Natural killer cell (primary cell): ENCODE results near the gene WDR17. TPM values are rescaled to one million over a fixed set of nuclear protein-coding genes. Genes with fewer than 3 reads are reported as not detected.

Experiments
- ATAC-seq, 3 donors: fragments of 150-1000 bp in 2 of 3; fragments of 200-7000 bp in 1 of 3; cut with Tn5 transposase; 1 replicate in 1 of 3; 2 replicates in 2 of 3; pipeline ENCODE4 v1.10.0; 2021; ENCODE audit warnings: mild to moderate bottlenecking in 2 of 3, moderate library complexity in 2 of 3
- DNase-seq, 2 donors: peaks; one replicate each; pipeline versions ENCODE4 v3.0.0 to v3.0.0-alpha.2; 2013 to 2021; ENCODE audit warnings: mixed read lengths in 1 of 2
- H3K27ac ChIP-seq: one replicate; pipeline ENCODE4 v1.5.1; 2013; ENCODE audit warnings: mild to moderate bottlenecking, low read length
- H3K27me3 ChIP-seq: one replicate; pipeline ENCODE4 v1.6.1; 2013; ENCODE audit warnings: low read length; ENCODE audit not compliant: control insufficient read depth, insufficient read depth
- H3K36me3 ChIP-seq: one replicate; pipeline ENCODE4 v1.6.1; 2013; ENCODE audit warnings: low read length; ENCODE audit not compliant: control insufficient read depth, insufficient read depth
- H3K4me1 ChIP-seq: one replicate; pipeline ENCODE4 v1.6.1; 2013; ENCODE audit warnings: low read length; ENCODE audit not compliant: control insufficient read depth, insufficient read depth
- H3K4me3 ChIP-seq: one replicate; pipeline ENCODE4 v1.5.1; 2013; ENCODE audit warnings: low read length
- H3K9me3 ChIP-seq: one replicate; pipeline ENCODE4 v1.6.1; 2013; ENCODE audit warnings: low read length; ENCODE audit not compliant: control insufficient read depth, insufficient read depth
- H3K27ac Mint-ChIP-seq, 2 donors: one replicate each; pipeline ENCODE4 v1.8.0; 2022; ENCODE audit warnings: mild to moderate bottlenecking in 2 of 2, mixed read lengths in 2 of 2, moderate library complexity in 1 of 2
- H3K27me3 Mint-ChIP-seq, 2 donors: one replicate each; pipeline ENCODE4 v1.8.0; 2022; ENCODE audit warnings: low read depth in 2 of 2, mixed read lengths in 2 of 2
- H3K36me3 Mint-ChIP-seq: one replicate; pipeline ENCODE4 v1.8.0; 2022; ENCODE audit warnings: mixed read lengths
- H3K4me1 Mint-ChIP-seq, 2 donors: one replicate each; pipeline ENCODE4 v1.8.0; 2022; ENCODE audit warnings: mixed read lengths in 2 of 2
- H3K4me3 Mint-ChIP-seq: one replicate; pipeline ENCODE4 v1.8.0; 2022; ENCODE audit warnings: mild to moderate bottlenecking, moderate library complexity, mixed read lengths
- H3K9me3 Mint-ChIP-seq, 2 donors: one replicate each; pipeline ENCODE4 v1.8.0; 2022; ENCODE audit warnings: mixed read lengths in 2 of 2
- WGBS: methylation state at CpG from one replicate; pipeline ENCODE4 v1.1.7; 2013; ENCODE audit warnings: missing lambda C conversion rate; ENCODE audit not compliant: insufficient coverage; 5-methylcytosine and 5-hydroxymethylcytosine counted together
- intact Hi-C: fragments of 100-400 bp; cut with micrococcal nuclease; formaldehyde crosslinking; loops from one replicate; pipeline ENCODE4 v1.14.2; 2022
- total RNA-seq, 4 donors: library from RNA; stranded (reverse); fragments of 120-200 nt in 1 of 4; gene quantifications; one replicate each; pipeline versions ENCODE4 v1.2.3 to v1.2.4, GENCODE V29; 2013 to 2022
- TF ChIP-seq, protein P1 (sequence below): fragments of 200-600 bp; IDR thresholded peaks from one replicate; pipeline ENCODE4 v1.8.0; 2022; ENCODE audit warnings: antibody characterized with exemption

Gene WDR17
- total RNA-seq, 3 donors from 2014 or later (not counting 1 experiment from before 2014, with no cell fraction given), result 0.07 to 0.38 (median 0.12) TPM

DNA sequence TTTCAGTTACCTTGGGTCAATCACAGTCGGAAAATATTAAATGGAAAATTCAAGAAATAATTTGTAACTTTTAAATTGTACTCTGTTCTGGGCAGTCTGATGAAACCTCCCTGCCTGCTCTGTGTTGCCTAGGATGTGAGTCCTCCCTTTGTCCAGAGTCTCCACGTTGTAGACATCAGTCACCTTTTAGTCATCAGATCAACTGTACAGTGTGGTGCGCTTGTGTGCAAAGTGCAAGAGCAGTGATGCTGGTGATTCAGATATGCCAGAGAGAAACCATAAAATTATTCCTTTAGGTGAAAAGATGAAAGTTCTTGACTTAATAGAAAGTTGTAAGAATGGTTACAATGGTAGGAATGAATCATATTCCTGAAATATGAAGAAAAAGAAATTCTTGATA is 128.3 kb downstream of the WDR17 start:
- Histone ChIP-seq H3K36me3 (no peaks in the 10 kb centered on the region), H3K27ac (no peak overlapping the region), H3K27me3 (peaks cover 3% of the 10 kb centered on the region), H3K4me3 (no peak overlapping the region), H3K9me3 (no peaks in the 10 kb centered on the region), H3K4me1 (peaks cover 6% of the 10 kb centered on the region)
- Mint-ChIP-seq H3K4me3 (peak overlapping the region; percentile 35), H3K4me1 (peaks cover 9 to 10% of the 10 kb centered on the region in 2 donors), H3K27me3 (peaks cover 20 to 22% of the 10 kb centered on the region in 2 donors), H3K9me3 (no peaks in the 10 kb centered on the region), H3K27ac (no peak overlapping the region), H3K36me3 (no peaks in the 10 kb centered on the region)
- 63% methylated on average over 3 of the region's 3 CpGs for WGBS
- TF ChIP-seq, protein P1, sequence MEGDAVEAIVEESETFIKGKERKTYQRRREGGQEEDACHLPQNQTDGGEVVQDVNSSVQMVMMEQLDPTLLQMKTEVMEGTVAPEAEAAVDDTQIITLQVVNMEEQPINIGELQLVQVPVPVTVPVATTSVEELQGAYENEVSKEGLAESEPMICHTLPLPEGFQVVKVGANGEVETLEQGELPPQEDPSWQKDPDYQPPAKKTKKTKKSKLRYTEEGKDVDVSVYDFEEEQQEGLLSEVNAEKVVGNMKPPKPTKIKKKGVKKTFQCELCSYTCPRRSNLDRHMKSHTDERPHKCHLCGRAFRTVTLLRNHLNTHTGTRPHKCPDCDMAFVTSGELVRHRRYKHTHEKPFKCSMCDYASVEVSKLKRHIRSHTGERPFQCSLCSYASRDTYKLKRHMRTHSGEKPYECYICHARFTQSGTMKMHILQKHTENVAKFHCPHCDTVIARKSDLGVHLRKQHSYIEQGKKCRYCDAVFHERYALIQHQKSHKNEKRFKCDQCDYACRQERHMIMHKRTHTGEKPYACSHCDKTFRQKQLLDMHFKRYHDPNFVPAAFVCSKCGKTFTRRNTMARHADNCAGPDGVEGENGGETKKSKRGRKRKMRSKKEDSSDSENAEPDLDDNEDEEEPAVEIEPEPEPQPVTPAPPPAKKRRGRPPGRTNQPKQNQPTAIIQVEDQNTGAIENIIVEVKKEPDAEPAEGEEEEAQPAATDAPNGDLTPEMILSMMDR, result no peak
- intact Hi-C loops, result no loop called here
- ATAC-seq, result no peak
- DNase-seq, result no peak

DNA sequence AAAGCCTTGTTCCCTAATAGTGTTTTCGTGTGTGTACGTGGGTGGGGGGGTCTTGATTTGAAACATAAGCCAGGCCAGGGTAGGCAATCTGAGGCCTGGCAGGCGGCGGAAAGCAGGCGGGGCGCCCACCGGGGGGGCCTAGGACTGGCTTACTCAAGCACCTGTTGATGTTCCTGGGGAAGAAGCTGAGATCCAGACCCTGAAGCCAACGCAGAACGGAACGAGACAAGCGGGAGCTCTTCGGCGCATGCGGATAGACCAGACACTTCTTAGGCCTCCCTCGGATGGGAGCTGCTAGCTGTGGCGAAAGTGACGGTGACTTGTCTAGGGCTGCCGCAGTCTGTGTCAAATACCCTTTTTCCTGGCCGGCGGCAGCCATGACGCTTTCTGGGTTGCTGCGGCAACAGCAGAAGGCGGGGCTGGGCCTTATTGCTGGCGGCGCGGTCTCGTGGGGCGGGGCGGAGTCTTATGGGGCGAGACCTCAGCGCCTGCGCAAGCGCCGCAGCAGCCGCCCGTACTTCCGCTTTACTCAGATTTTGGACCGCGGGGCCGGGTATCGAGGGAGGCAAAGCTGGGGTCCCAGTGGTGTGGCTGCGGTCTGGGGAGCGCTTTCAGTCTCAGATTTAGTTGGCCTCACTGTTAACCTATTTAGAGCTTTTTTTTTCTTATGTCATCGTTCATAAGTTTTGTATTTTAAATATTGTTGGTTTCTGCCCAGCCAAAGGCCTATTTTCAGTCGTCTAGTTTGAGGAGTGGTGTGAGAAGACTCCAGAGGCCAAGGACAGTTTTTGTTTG is 129.7 kb downstream of the WDR17 start, which contains the start of gene SPATA4:
Gene SPATA4, minus strand, starts transcription at position 402 of the 795 bp plus-strand sequence. Its CDS starts 23 bp downstream, at position 379.
- Histone ChIP-seq H3K27me3 (peaks cover 3% of the 10 kb centered on the region), H3K36me3 (no peaks in the 10 kb centered on the region), H3K27ac (peak within 1 kb of the TSS; percentile 16), H3K4me3 (peak within 1 kb of the TSS; percentile 37), H3K4me1 (peaks cover 6% of the 10 kb centered on the region), H3K9me3 (no peaks in the 10 kb centered on the region)
- Mint-ChIP-seq H3K4me1 (peaks cover 9 to 10% of the 10 kb centered on the region in 2 donors), H3K27me3 (peaks cover 12 to 17% of the 10 kb centered on the region in 2 donors), H3K36me3 (no peaks in the 10 kb centered on the region), H3K27ac (peak within 1 kb of the TSS; percentile 93 to 95), H3K4me3 (peak within 1 kb of the TSS; percentile 92), H3K9me3 (no peaks in the 10 kb centered on the region)
- DNase-seq (peak; percentile 91 to 96), ATAC-seq (peak; percentile 97)
- TF ChIP-seq, protein P1, result no peak
- WGBS, result 1% methylated on average over 45 of the region's 45 CpGs
- intact Hi-C loops, result loop anchor here (1.0 to 5.0 kb wide), 2 partner anchors 124 to 1913 kb away; partner anchors contain the start of genes CEP44, FBXO8 and SPCS3

DNA sequence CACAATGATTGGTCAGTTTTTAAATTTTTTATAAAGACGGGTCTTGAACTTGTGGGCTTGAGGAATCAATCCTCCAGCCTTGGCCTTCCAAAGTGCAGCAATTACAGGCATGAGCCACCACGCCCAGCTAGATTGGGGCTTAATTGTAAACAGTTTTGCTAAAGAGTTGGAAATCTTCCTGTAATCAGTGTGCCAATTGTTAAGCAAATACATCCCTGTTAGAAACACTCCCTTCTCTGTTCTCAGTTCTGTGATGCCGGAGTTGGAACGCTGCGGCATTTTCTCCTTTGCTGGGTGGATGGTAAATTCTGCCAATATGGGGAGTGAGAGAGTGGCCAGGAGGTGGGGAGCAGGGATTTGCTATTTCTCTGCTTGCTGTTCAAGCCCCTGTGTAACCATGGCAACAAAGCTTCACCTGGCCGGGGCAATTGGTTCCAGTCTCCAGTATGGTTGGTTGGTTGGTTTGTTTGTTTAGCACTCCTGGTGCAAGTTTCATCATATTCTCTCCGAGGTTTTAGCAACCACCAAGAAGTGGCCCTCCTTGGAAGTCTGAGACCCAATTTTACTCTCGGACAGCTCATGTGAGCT is 132.8 kb downstream of the WDR17 start:
- Mint-ChIP-seq H3K27ac (no peak overlapping the region), H3K27me3 (peaks cover 10 to 18% of the 10 kb centered on the region in 2 donors), H3K4me3 (no peak overlapping the region), H3K4me1 (peaks cover 9 to 10% of the 10 kb centered on the region in 2 donors), H3K36me3 (no peaks in the 10 kb centered on the region), H3K9me3 (no peaks in the 10 kb centered on the region)
- DNase-seq, result no peak
- peaks cover 6% of the 10 kb centered on the region for H3K4me1 ChIP-seq
- H3K9me3 ChIP-seq, result no peaks in the 10 kb centered on the region
- TF ChIP-seq, protein P1, result no peak
- no peak for ATAC-seq
- 93% methylated on average over 8 of the region's 8 CpGs for WGBS
- intact Hi-C loops, result loop anchor here (5.0 kb wide), 1 partner anchor 1916 kb away; the partner anchor contains the start of genes CEP44 and FBXO8
- H3K36me3 ChIP-seq, result no peaks in the 10 kb centered on the region
- H3K4me3 ChIP-seq, result no peak overlapping the region
- no peaks in the 10 kb centered on the region for H3K27me3 ChIP-seq
- H3K27ac ChIP-seq, result no peak overlapping the region
